Glutamatergic neuron (in vitro differentiated cells): ENCODE measurements around the gene CMKLR1. TPM values are rescaled to one million over a fixed set of nuclear protein-coding genes. Genes with fewer than 3 reads are reported as not detected.

Experiments used
- DNase-seq: peaks from one replicate; pipeline ENCODE4 v3.0.0; 2022
- H3K27ac Mint-ChIP-seq: one replicate; pipeline ENCODE4 v1.8.0; 2020; ENCODE audit warnings: mild to moderate bottlenecking, mixed read lengths, inconsistent platforms; ENCODE audit not compliant: unreplicated experiment
- H3K27me3 Mint-ChIP-seq: one replicate; pipeline ENCODE4 v1.8.0; 2020; ENCODE audit warnings: mild to moderate bottlenecking, moderate library complexity, mixed read lengths, inconsistent platforms; ENCODE audit not compliant: unreplicated experiment
- H3K36me3 Mint-ChIP-seq: one replicate; pipeline ENCODE4 v1.8.0; 2020; ENCODE audit warnings: mild to moderate bottlenecking, mixed read lengths, inconsistent platforms; ENCODE audit not compliant: unreplicated experiment
- H3K4me1 Mint-ChIP-seq: one replicate; pipeline ENCODE4 v1.8.0; 2020; ENCODE audit warnings: mild to moderate bottlenecking, low read depth, mixed read lengths, inconsistent platforms; ENCODE audit not compliant: unreplicated experiment
- H3K4me3 Mint-ChIP-seq: one replicate; pipeline ENCODE4 v1.8.0; 2020; ENCODE audit warnings: mild to moderate bottlenecking, mixed read lengths, inconsistent platforms; ENCODE audit not compliant: unreplicated experiment
- H3K9me3 Mint-ChIP-seq: one replicate; pipeline ENCODE4 v1.8.0; 2020; ENCODE audit warnings: mild to moderate bottlenecking, moderate library complexity, mixed read lengths, inconsistent platforms; ENCODE audit not compliant: unreplicated experiment
- CTCF ChIP-seq: fragments of 200-600 bp; sonication (generic); IDR thresholded peaks from one replicate; pipeline ENCODE4 v1.5.0; 2021; ENCODE audit not compliant: partially characterized antibody, unreplicated experiment
- total RNA-seq: library from RNA; stranded (reverse); fragmentation: NEBNext Ultra II Directional; extraction: Animal tissue kit (Norgen Biotek cat#: 25700); gene quantifications from one replicate; pipeline ENCODE4 v1.2.1, GENCODE V29; 2021; ENCODE audit not compliant: unreplicated experiment

The CMKLR1 gene
- total RNA-seq, 1 donor from 2014 or later = not detected

GRCh38 chr12:108375986-108376663 lies 37.0 kb upstream of the CMKLR1 start:
- peaks cover 4% of the 10 kb centered on the region for H3K27me3 Mint-ChIP-seq
- no peak for DNase-seq
- H3K9me3 Mint-ChIP-seq = peaks cover 4% of the 10 kb centered on the region
- TF ChIP-seq CTCF = no peak
- no peak overlapping the region for H3K4me3 Mint-ChIP-seq
- H3K36me3 Mint-ChIP-seq = peaks cover 20% of the 10 kb centered on the region
- H3K4me1 Mint-ChIP-seq = no peaks in the 10 kb centered on the region
- no peak overlapping the region for H3K27ac Mint-ChIP-seq

- peaks cover 4% of the 10 kb centered on the region for H3K9me3 Mint-ChIP-seq
- H3K27ac Mint-ChIP-seq = no peak overlapping the region
Measured at GRCh38 chr12:108374596-108375320, 35.6 kb upstream of the CMKLR1 start.

GRCh38 chr12:108373111-108373510 lies 34.0 kb upstream of the CMKLR1 start:
- H3K27me3 Mint-ChIP-seq = peaks cover 4% of the 10 kb centered on the region
- H3K9me3 Mint-ChIP-seq = peaks cover 4% of the 10 kb centered on the region
- H3K36me3 Mint-ChIP-seq = peaks cover 20% of the 10 kb centered on the region
- H3K4me3 Mint-ChIP-seq = no peak overlapping the region
- no peak for DNase-seq
- TF ChIP-seq CTCF = peak; percentile 55
- H3K4me1 Mint-ChIP-seq = no peaks in the 10 kb centered on the region
- no peak overlapping the region for H3K27ac Mint-ChIP-seq

More at GRCh38 chr12:108374596-108375320, 35.6 kb upstream of the CMKLR1 start:
- Mint-ChIP-seq H3K36me3 (peaks cover 20% of the 10 kb centered on the region), H3K27me3 (peaks cover 4% of the 10 kb centered on the region), H3K4me1 (no peaks in the 10 kb centered on the region), H3K4me3 (no peak overlapping the region)
- no peak for TF ChIP-seq CTCF
- DNase-seq = no peak

GRCh38 chr12:108371801-108372344 lies 32.8 kb upstream of the CMKLR1 start:
- no peak for DNase-seq
- Mint-ChIP-seq H3K36me3 (peaks cover 17% of the 10 kb centered on the region), H3K4me3 (no peak overlapping the region), H3K4me1 (no peaks in the 10 kb centered on the region), H3K9me3 (peaks cover 4% of the 10 kb centered on the region), H3K27ac (no peak overlapping the region), H3K27me3 (peaks cover 4% of the 10 kb centered on the region)
- no peak for TF ChIP-seq CTCF

GRCh38 chr12:108370415-108370814 lies 31.3 kb upstream of the CMKLR1 start:
- no peak for TF ChIP-seq CTCF
- H3K4me1 Mint-ChIP-seq = no peaks in the 10 kb centered on the region
- no peak overlapping the region for H3K4me3 Mint-ChIP-seq
- DNase-seq = no peak
- no peaks in the 10 kb centered on the region for H3K9me3 Mint-ChIP-seq
- H3K27ac Mint-ChIP-seq = no peak overlapping the region
- peaks cover 5% of the 10 kb centered on the region for H3K27me3 Mint-ChIP-seq
- peaks cover 11% of the 10 kb centered on the region for H3K36me3 Mint-ChIP-seq
